ENCODE data around the gene MOB3A. TPM values are rescaled to one million over a fixed set of nuclear protein-coding genes. Genes with fewer than 3 reads are reported as not detected.
A peak's percentile ranks its signal among the peaks of the same experiment; 100 is the strongest.

The MOB3A gene
- total RNA-seq, 1 donor from 2014 or later = 88.5 TPM

DNA sequence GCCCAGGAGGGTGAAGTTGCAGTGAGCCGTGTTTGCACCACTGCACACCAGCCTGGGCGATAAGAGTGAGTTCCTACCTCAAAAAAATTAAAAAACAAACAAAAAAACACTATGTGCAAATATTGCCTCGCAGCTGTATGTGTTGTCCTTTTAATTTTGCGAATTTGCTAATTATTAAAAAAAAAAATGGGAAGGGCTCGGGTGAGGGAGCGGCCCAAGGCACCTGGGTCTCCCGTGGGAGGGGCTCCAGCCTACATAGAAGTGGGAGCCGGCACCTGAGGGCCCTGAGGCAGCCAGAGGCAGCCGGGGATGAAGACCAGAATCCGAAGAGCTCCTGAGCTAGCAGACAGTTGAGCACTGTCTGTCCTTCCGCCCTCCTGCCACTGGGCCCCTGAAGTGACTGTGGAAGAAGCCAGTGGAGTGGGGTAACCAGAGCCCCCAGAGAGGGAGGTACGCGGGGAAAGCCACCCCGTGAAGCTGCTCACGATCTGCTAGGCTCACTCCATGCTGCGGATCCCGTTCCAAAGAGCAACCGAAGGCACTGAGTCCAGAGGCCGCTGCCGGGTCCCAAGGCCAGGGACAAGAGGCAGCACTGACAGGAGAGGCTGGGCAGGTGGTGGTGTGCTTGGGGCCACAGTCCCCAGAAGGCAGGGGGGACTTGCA is 7.0 kb upstream of the MOB3A start:
- Mint-ChIP-seq H3K27ac (ENCODE audit: unreplicated experiment) (no peak overlapping the region), H3K9me3 (ENCODE audit: unreplicated experiment) (no peaks in the 10 kb centered on the region), H3K4me3 (ENCODE audit: unreplicated experiment) (no peak overlapping the region), H3K27me3 (ENCODE audit: unreplicated experiment) (peaks cover 15% of the 10 kb centered on the region), H3K4me1 (ENCODE audit: unreplicated experiment) (peaks cover 2% of the 10 kb centered on the region), H3K36me3 (ENCODE audit: low read depth, unreplicated experiment) (peaks cover 51% of the 10 kb centered on the region)
- TF ChIP-seq, protein P1, sequence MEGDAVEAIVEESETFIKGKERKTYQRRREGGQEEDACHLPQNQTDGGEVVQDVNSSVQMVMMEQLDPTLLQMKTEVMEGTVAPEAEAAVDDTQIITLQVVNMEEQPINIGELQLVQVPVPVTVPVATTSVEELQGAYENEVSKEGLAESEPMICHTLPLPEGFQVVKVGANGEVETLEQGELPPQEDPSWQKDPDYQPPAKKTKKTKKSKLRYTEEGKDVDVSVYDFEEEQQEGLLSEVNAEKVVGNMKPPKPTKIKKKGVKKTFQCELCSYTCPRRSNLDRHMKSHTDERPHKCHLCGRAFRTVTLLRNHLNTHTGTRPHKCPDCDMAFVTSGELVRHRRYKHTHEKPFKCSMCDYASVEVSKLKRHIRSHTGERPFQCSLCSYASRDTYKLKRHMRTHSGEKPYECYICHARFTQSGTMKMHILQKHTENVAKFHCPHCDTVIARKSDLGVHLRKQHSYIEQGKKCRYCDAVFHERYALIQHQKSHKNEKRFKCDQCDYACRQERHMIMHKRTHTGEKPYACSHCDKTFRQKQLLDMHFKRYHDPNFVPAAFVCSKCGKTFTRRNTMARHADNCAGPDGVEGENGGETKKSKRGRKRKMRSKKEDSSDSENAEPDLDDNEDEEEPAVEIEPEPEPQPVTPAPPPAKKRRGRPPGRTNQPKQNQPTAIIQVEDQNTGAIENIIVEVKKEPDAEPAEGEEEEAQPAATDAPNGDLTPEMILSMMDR (IDR thresholded peaks at IDR 0.05; ENCODE audit: unreplicated experiment) = no peak
- no peak for DNase-seq (ENCODE audit: low spot score)

DNA sequence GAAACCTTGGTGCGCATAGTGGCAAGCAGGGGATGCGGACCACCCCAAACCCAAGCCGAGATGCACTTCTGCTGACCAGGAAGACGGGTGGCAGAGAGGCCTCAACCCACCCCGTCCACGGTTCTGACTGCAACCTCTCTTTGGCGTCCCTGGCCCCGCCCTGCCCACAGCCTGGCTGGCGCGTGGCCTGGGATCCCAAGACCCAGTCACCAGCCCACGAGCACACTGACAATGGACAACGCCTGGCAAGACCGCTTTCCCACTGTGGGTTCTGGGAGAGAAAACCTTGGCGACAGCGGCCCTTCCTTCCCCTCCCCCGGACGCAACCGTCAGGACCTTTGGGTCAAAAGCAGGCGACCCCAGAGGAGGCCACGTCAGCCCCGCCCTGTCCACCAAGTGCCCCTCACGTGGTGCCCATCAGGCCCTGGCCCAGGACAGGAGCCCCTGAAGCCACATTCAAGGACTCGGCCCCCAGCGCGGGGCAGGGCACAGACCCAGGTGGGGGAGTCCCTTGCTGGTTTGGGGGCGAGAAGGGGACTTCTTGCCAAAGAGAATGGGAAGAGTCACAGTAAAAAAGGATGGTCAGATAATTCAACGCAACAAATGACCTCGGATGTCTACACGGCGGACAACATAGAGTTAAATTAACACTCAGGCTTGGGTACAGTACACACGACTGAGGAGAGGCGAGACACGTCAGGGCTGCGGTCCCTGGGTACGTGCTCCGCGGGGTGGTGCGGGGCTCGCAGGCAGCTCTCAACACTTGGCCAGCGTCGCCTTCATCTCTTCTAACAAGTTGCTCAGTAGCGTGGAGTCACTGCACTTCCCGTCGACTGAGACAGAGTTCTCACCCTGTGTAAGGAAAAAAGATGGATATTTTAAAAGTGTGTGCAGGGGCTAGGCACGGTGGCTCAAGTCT is 5.5 kb upstream of the MOB3A start:
- Mint-ChIP-seq H3K4me3 (ENCODE audit: unreplicated experiment) (no peak overlapping the region), H3K4me1 (ENCODE audit: unreplicated experiment) (peaks cover 2% of the 10 kb centered on the region), H3K27me3 (ENCODE audit: unreplicated experiment) (peaks cover 13% of the 10 kb centered on the region), H3K9me3 (ENCODE audit: unreplicated experiment) (no peaks in the 10 kb centered on the region), H3K27ac (ENCODE audit: unreplicated experiment) (no peak overlapping the region), H3K36me3 (ENCODE audit: low read depth, unreplicated experiment) (peaks cover 38% of the 10 kb centered on the region)
- no peak for DNase-seq (ENCODE audit: low spot score)
- TF ChIP-seq, protein P1 (IDR thresholded peaks at IDR 0.05; ENCODE audit: unreplicated experiment) = no peak

DNA sequence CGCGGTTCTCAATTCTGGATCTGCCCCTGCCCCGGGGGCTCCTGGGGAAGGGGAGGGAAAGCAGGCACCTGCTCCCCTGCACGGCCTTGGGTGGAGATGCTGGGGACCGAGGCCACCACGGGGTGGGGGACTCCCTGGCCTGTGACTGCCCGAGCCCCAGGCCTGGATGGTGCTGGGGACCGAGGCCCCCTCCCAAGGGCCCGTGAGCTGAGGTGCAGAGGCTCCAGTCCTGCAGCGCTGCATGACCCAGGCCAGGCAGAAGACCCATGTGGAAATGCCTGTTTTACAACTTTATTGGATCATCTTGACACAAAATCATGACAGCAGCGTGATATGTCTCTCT is 4.6 kb upstream of the MOB3A start:
- Mint-ChIP-seq H3K27me3 (ENCODE audit: unreplicated experiment) (peaks cover 13% of the 10 kb centered on the region), H3K27ac (ENCODE audit: unreplicated experiment) (no peak overlapping the region), H3K36me3 (ENCODE audit: low read depth, unreplicated experiment) (peaks cover 29% of the 10 kb centered on the region), H3K4me3 (ENCODE audit: unreplicated experiment) (peak overlapping the region; percentile 72), H3K9me3 (ENCODE audit: unreplicated experiment) (no peaks in the 10 kb centered on the region), H3K4me1 (ENCODE audit: unreplicated experiment) (peaks cover 2% of the 10 kb centered on the region)
- TF ChIP-seq, protein P1 (IDR thresholded peaks at IDR 0.05; ENCODE audit: unreplicated experiment) = no peak
- DNase-seq (ENCODE audit: low spot score) = no peak

DNA sequence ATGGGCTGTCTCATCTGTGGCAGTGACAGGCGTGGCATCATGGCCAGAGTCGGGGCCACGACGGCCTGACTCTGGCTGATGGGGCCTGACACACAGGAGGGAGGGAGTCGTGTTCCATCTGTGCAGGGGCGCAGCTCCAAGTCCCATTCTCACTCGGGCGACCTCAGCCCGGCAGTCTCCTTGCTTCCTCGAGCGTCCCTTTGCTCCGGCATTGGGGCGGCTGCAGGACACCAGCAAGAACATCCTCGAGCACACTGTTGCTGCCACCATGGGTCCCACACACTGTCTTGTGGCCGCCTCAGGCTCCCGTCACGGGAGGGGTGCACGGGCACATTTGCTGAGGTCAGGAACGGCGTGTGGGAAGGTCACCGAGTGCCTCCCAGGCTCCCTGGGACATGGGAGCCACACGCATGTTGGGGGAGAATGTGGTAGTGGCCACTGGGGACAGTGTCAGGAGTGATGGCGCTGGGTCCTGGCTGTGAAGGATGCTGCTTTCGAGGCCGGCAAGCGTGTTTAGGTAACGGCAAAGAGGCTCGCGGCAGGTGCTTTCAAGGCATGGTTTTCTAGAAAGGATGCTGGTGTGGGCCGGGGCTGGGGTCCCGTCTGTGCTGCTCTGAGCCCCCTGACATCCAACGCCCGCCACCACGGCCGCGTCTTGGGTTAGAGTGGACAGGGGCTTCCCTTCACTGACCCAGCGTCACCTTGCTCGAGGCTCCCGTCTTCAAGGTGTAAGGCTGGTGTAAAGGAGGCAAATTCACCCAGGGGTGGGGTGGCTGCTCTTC is 4.0 kb upstream of the MOB3A start:
- H3K9me3 Mint-ChIP-seq (ENCODE audit: unreplicated experiment) = no peaks in the 10 kb centered on the region
- TF ChIP-seq, protein P1 (IDR thresholded peaks at IDR 0.05; ENCODE audit: unreplicated experiment) = no peak
- no peak for DNase-seq (ENCODE audit: low spot score)
- H3K4me1 Mint-ChIP-seq (ENCODE audit: unreplicated experiment) = peaks cover 2% of the 10 kb centered on the region
- H3K4me3 Mint-ChIP-seq (ENCODE audit: unreplicated experiment) = no peak overlapping the region
- peaks cover 13% of the 10 kb centered on the region for H3K27me3 Mint-ChIP-seq (ENCODE audit: unreplicated experiment)
- no peak overlapping the region for H3K27ac Mint-ChIP-seq (ENCODE audit: unreplicated experiment)
- peaks cover 23% of the 10 kb centered on the region for H3K36me3 Mint-ChIP-seq (ENCODE audit: low read depth, unreplicated experiment)
